ENCODE data around the gene CDH23. TPM values are rescaled to one million over a fixed set of nuclear protein-coding genes. Genes with fewer than 3 reads are reported as not detected.
"Not testable (repeated sequence)": the region's sequence is repeated elsewhere in the genome, so short reads cannot be mapped to it uniquely, and the experiment has no call there.

The CDH23 gene
- polyA plus RNA-seq, 3 donors: 2.0 to 21.1 (median 15.5) TPM

- 50 to 59% (median 54%) methylated on average over 14 of the region's 14 CpGs for WGBS, 3 donors
- H3K27ac ChIP-seq (ENCODE audit: low read depth, low read length): no peak overlapping the region
These were observed 193.2 kb downstream of the CDH23 start for GRCh38 chr10:71589617-71590551.

GRCh38 chr10:71590781-71591350 is 194.1 kb downstream of the CDH23 start:
- 73 to 89% (median 84%) methylated on average over 10 of the region's 10 CpGs for WGBS, 3 donors
- no peak overlapping the region for H3K27ac ChIP-seq (ENCODE audit: low read depth, low read length)

DNA sequence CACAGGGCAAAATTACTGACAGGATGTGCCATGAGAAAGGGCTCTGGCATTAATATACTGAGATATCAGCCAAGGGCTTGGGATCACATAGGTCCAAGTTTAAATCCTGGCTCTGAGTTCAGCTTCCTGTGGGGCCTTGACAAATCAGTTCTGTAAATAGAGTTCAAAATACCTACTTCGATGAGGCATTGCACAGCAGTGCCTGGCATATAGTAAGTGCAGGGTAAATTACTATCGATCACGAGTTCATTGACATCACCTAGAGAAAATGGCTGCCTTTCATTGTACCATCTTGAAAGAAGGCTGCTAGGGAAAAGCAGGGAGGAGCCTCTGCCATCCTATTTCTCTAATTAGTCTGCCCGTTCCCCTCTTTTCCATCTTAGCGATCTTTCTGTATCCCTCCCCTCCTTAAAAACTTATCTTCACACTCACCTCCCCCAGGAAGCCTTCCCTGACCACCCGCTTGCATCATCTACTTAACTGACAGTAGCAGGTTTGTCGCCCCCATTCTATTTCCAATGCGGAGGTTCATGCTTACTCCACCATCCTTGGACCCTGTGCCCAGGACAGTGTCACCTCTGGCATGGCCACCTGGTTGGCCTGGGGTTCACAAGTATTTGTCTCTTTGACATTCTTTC is 198.3 kb downstream of the CDH23 start:
- H3K27ac ChIP-seq (ENCODE audit: low read depth, low read length): no peak overlapping the region
- 90 to 93% (median 92%) methylated on average over 8 of the region's 8 CpGs for WGBS, 3 donors

DNA sequence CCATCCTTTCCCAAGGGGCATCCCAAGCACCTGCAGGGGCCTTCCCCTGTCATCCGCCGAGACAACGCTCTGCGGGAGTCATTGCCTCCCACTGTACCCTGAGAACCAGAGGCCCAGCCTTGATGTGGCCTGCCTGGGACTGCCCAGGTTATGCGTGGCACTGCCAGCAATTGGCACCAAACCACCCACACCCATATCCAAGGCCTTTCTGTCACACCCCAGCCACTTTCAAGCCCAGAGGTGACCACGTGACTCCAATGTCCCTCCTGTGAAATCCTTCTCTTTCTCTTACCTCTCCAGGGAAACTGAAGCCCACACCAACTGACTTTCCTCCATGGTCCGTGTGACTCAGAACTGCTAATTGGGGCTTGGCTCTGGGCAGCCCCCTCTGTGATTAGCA is 198.9 kb downstream of the CDH23 start:
- no peak overlapping the region for H3K27ac ChIP-seq (ENCODE audit: low read depth, low read length)
- WGBS, 3 donors: 85 to 95% (median 93%) methylated on average over 7 of the region's 7 CpGs

DNA sequence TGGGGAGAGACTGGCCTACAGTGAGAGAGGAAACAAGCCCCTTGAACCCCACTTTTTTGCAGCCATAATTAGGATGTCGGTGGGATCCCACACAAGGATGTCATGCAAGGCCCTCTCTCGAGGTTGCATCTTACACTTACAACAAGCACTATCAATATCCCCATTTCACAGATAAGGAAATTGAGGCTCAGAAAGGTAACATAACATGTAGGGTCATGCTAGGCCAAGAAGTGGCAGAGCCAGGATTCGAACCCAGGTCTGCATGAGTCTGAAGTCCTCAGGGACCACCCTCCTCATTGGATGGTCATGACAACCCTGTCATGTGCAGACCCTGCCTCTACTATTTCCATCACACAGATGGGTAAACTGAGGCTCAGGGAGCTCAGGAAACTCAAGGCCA is 199.4 kb downstream of the CDH23 start:
- WGBS, 3 donors: 93 to 98% (median 94%) methylated on average over 3 of the region's 3 CpGs
- no peak overlapping the region for H3K27ac ChIP-seq (ENCODE audit: low read depth, low read length)

DNA sequence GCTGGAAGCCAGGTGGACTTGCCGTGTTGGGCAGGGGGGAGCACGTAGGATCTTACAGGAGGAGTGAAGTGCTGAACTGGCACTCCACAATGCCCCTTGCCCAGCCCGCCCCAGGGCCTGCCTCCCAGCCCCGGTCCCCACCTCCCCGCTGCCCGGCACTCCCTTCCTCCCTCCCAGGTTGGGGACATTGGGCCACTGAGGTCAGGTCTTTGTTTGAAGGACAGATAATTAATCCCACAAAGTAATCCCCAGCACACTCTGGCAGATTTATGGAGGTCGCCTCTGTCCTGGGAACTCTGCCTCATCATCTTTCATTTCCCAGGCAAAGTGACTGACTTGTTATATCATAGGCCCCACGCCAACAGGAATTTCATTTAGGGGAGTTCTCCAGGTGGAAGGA is 200.0 kb downstream of the CDH23 start:
- H3K27ac ChIP-seq (ENCODE audit: low read depth, low read length): no peak overlapping the region
- WGBS, 3 donors: 87 to 91% (median 90%) methylated on average over 8 of the region's 8 CpGs

GRCh38 chr10:71597821-71598498 is 201.2 kb downstream of the CDH23 start:
- WGBS, 3 donors: 24 to 65% (median 28%) methylated on average over 12 of the region's 12 CpGs
- H3K27ac ChIP-seq (ENCODE audit: low read depth, low read length): peak overlapping the region; percentile 39

DNA sequence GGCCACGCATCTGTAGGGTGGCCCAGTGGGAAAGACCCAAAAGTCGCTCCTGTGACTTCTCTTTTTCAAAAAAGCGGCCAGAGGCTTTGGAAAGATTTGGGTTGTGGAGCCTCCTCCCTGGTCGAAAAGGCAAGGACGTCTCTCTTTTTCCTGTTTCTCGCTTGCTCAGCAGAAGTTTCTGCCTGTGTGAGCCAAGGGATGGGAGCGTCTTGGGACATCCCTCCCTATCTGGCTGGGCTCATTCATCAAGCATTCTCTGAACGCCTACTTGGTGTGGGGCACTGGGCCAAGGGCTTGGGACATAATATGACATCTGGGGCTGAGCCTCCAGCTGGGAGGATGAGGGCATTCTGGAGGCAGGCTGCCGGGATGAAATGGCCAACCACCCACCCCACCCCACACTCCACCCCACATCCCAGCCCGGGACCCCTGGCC is 201.9 kb downstream of the CDH23 start:
- 27 to 66% (median 29%) methylated on average over 10 of the region's 10 CpGs for WGBS, 3 donors
- H3K27ac ChIP-seq (ENCODE audit: low read depth, low read length): peak overlapping the region; percentile 39

DNA sequence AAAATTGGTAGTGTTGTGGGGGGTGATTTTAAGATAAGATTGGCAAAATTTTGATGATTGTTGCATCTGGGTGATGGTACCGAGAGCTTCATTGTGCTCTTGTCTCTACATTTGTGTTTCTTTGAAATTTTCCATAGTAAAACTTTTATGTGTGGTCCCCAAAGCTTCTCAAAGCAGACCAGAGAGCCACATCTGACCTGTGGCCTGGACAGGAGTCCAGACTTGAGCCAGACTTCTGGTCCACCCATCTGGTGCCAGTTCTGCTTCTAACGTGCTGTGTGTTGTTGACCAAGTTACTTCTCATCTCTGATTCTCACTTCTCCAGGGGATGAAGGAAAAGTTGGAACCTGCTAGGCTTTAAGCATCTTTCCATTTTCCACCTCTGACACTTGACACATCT is 202.8 kb downstream of the CDH23 start:
- 80 to 85% (median 83%) methylated on average over 2 of the region's 2 CpGs for whole genome bisulfite sequencing, 3 donors
- H3K27ac ChIP-seq (ENCODE audit: low read depth, low read length): no peak overlapping the region

DNA sequence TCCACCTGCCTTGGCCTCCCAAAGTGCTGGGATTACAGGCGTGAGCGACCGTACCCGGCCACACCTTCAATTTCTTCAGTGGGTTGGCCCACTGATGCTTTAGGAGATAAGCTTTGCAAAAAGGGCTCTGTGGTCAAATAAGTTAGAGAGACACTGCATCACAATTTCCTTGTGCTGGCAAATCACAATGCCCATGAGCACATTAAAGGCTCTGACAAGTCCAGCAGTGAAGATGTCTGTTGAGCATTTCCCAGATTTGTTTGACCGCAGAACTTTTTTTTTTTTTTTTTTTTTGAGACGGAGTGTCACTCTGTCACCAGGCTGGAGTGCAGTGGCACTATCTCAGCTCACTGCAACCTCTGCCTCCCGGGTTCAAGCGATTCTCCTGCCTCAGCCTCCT is 203.5 kb downstream of the CDH23 start:
- WGBS, 3 donors: 93% methylated on average over 8 of the region's 8 CpGs

DNA sequence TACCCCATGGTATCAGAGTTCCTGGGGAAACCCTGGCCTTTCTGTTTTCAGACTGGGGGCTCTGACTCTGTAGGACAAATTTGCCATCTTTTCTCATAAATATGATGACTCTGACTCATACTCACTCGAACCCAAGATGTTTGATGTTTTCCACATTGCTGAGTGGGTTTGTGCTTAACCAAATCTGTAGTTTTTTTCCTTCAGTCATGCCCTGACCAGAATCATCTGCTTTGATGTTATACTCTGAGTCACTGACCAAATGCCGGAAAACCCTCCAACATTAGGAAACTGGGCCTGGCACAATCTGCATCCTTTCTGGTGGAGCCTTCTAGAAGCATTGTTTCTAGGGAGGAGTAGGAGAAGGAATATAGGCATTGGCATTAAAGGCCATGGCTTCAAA is 204.1 kb downstream of the CDH23 start:
- WGBS, 3 donors: 46 to 62% (median 51%) methylated on average over 2 of the region's 2 CpGs
- no peak overlapping the region for H3K27ac ChIP-seq (ENCODE audit: low read depth, low read length)

More for the DNA sequence above, 203.5 kb downstream of the CDH23 start:
- not testable (repeated sequence) for H3K27ac ChIP-seq (ENCODE audit: low read depth, low read length)

DNA sequence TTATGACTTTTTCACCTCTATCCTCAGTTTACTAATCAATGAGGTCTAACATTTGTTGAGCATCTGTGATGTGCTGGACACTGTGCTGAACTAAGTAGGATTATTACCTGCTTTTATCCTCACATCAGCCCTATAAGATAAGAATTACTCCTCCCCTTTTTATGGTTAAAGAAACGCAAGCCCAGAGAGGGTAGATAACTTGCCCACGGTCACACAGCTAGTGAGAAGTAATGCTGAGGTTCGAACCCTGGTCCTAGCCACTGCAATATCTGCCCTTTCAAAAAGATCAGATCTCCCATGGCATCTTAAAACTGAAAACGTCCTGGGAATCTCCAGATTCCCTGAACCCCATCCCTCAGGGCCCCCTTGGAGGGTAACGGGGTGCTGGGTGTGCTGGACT is 204.6 kb downstream of the CDH23 start:
- H3K27ac ChIP-seq (ENCODE audit: low read depth, low read length): no peak overlapping the region
- 76 to 90% (median 90%) methylated on average over 5 of the region's 5 CpGs for WGBS, 3 donors

- 68 to 73% (median 72%) methylated on average over 7 of the region's 7 CpGs for WGBS, 3 donors
- H3K27ac ChIP-seq (ENCODE audit: low read depth, low read length): no peak overlapping the region
These were observed 206.4 kb downstream of the CDH23 start for GRCh38 chr10:71603150-71603549.

- 90 to 92% (median 91%) methylated on average over 4 of the region's 4 CpGs for WGBS, 3 donors
- no peak overlapping the region for H3K27ac ChIP-seq (ENCODE audit: low read depth, low read length)
These were observed 207.0 kb downstream of the CDH23 start for GRCh38 chr10:71603754-71604153.

DNA sequence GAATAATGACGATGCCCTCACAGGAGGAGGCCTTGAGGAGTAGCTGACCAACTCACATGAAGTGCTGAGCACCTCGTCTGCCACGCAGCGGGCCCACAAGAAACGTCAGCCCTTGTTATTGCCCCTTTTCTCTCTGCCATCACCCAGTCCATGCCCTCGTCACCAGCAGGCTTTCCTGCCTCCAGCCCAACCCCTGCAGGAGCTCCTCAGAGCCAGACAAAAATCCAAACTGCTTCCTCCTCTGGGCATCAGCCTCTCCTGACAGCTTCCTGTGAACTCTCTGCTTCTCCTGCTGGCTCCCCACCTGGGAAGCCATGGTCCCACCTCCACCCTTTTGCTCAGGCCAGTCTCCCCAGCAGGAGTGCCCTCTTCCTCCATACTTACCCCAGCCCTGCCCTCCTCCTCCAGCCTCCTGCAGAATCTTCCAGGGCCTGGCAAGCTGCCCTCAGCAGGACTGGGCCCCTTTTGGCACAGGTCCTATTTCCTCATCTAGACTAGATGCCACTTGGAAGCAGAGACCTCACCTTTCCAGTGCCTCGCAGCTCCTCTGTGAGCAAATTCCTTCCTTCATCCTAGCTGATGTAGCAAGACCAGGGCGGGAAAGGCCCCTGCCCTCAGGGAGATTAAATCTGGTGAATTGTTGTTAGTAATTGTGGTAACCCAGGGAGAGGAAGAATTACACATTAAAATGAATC is 207.8 kb downstream of the CDH23 start:
- 80 to 88% (median 80%) methylated on average over 8 of the region's 8 CpGs for WGBS, 3 donors
- no peak overlapping the region for H3K27ac ChIP-seq (ENCODE audit: low read depth, low read length)

GRCh38 chr10:71605263-71605962 is 208.7 kb downstream of the CDH23 start:
- no peak overlapping the region for H3K27ac ChIP-seq (ENCODE audit: low read depth, low read length)
- 72 to 77% (median 72%) methylated on average over 2 of the region's 2 CpGs for WGBS, 3 donors

DNA sequence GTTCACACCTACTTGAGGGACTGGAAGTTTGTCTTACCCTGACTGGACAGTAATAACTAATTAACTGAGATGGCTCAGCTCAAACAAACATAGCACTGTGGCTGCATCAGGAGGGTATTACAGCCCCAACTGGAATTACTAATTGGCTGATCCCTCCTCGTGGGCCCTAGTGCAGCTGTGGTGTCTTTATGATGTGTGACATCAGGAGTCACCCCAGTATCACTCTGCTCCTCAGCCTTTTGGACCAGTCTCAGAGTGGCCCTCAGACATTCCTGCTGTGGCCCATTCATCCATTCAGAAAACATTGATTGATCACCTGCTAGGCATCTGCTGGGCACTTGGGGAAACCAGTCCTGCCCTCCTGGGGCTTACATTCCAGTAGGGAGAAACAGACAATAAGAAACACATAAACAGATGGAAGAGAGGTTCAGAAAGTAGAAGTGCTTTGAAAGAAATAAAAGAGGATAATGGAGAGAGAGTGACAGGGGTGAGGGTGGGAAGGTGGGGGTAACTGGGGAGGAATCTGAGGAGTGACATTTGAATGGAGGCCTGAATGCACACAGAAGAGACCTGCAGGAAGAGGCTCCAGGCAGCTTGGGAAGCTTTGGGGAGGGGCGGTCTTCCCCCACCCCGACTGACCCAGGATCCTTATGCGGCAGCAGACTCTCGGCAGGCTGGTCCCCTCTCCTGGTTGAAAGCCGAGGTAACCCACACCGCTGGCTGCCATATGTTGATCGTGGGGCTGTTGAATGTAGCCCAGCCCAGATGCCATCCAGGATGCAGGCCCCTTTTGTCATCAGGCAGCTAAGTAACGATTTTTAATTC is 209.7 kb downstream of the CDH23 start:
- no peak overlapping the region for H3K27ac ChIP-seq (ENCODE audit: low read depth, low read length)
- 84 to 90% (median 89%) methylated on average over 9 of the region's 9 CpGs for WGBS, 3 donors
